HG03060 (cell line): ENCODE measurements around the gene ACTN4.

Experiments used
- ATAC-seq: cut with Tn5 transposase; IDR thresholded peaks from one replicate; pipeline ENCODE4 v1.9.1; 2021; ENCODE audit warnings: low read depth, moderate number of reproducible peaks; ENCODE audit not compliant: unreplicated experiment

Gene ACTN4

DNA sequence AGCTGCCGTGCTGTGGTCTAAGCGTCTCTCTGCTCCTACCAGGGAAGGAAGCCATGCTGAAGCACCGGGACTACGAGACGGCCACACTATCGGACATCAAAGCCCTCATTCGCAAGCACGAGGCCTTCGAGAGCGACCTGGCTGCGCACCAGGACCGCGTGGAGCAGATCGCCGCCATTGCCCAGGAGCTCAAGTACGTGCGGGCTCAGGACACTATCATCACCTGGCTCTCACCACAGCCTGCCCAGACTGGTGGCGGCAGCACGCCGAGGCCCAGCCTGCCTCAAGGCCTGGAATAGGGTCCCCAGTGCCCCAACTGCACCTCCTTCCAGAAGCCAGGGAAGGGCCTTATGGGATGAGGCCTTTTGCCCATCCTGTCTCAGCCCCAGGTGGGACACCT, 74.0 kb downstream of the ACTN4 start:
- ATAC-seq: no peak

DNA sequence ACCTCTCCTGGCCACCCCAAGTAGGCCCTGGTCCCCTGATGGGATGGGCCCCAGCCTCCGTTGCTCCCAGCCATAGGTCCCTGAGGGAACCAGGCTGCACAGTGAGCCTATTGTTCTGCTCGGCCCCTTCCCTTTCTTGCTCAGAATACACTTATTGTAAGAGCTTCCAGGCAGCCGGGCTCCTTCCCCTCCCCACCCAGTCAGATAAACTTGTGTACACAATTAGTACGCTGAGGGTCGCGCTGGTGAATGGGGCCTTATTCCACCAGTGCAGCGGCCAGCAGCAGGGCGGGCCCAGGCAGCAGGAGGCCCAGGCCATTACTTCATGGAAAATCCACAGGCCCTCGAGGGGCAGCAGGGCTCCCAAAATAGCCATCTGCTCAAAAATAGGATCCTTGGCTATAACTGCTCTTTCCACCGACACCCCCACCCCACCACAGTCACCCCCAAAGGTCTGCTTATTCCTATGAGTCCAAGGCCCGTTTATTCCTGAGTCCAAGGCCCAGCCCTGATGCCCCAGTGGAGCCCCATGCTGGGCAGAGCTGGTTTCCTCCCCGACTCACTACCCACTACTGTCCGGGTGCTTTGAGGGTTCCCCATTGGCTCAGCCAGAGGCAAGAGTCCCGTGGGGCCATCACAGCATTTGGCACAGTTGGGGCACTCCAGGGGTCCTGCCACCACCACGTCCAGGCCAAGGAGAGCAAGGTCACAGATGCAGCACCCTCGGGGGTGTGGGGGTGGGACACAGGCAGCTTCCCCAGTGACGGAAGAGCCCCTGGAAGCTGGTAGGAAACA, 74.7 kb downstream of the ACTN4 start:
- ATAC-seq: no peak

DNA sequence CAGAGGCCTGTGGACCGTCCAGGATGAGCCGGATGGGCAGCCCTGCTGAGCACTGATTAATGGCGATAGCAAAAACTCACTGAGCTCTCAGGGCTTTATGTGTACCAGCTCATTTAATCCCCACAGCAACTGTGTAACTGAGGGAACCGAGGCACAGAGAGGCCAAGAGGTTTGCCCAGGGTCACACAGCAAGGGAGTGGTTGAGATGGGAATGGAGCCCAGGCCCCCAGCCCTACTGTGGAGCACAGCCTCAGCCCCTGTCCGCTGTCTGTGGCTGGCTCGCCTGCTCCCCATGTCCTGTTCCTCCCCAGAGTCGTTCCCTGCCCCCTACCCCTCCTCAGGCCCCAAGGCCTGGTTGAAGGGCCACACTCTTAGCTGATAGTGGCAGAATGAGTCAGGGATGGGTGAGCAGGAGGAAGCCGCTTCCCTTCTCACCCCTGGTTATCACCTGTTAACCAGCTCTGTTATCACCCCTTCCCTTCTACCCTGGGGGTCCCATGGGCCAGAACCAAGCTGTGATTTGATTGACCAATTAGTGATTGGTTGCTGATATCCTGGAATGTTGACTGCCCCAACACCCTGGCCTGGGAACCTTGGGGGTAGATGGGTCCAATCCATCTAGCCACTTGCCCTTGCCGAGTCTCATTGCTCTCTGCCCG, 75.6 kb downstream of the ACTN4 start:
- no peak for ATAC-seq

DNA sequence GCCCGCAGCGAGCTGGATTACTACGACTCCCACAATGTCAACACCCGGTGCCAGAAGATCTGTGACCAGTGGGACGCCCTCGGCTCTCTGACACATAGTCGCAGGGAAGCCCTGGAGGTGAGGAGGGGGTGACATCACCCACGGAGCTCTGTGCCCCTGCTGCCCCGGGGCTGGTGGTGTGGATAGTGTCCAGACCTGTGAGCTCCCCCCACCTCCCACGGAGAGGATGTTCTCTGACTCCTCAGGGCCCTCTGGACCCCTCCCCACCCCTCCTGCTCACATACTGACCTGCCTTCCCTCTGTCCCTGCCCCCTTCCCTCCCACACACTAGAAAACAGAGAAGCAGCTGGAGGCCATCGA, 76.1 kb downstream of the ACTN4 start:
- no peak for ATAC-seq

DNA sequence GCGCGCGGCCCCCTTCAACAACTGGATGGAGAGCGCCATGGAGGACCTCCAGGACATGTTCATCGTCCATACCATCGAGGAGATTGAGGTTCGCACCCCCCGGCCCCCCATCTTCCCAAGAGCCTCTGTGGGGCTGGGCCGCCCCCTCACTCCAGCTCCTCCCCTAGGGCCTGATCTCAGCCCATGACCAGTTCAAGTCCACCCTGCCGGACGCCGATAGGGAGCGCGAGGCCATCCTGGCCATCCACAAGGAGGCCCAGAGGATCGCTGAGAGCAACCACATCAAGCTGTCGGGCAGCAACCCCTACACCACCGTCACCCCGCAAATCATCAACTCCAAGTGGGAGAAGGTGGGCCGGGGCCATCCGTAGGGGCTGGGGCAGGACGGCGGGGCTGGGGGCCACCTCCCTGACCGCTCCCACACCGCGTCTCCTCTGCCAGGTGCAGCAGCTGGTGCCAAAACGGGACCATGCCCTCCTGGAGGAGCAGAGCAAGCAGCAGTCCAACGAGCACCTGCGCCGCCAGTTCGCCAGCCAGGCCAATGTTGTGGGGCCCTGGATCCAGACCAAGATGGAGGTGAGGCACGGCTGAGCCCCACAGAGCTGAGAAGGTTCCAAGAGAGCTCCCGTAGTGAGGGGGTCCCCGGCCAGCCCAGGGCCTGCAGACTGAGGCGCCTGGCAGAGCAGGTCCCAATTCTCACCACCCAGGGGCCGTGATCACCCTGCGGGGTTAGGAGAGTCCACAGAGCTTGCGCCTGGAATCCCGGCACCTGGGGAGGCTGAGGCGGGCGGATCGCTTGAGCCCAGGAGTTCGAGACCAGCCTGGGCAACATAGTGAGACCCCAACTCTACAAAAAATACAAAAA, 76.8 kb downstream of the ACTN4 start:
- no peak for ATAC-seq

DNA sequence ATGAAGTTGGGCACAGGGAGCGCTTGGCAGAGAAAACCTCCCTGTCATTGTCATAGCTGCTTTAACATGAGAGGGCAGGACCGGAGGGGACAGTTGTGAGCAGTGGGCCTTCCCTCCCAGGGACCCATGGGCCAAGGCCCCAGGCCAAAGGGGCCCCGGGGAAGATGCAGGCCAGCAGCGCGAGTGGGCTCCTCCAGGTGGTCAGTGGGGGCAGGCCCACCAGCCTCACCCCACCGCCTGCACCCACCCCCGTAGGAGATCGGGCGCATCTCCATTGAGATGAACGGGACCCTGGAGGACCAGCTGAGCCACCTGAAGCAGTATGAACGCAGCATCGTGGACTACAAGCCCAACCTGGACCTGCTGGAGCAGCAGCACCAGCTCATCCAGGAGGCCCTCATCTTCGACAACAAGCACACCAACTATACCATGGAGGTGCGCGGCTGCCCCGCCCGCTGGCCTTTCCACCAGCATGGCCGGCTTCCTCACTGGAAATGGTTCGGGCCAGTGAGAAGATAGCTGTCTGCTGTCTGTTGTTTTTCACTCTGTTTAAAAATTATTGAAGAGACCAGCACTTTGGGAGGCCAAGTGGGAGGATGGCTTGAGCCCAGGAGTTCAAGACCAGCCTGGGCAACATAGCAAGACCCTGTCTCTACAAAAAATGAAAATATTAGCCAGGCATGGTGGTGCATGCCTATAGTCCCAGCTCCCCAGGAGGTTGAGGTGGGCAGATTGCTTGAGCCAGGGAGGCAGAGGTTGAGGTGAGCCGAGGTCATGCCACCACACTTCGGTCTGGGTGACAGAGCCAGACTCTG, 78.2 kb downstream of the ACTN4 start:
- ATAC-seq: no peak

DNA sequence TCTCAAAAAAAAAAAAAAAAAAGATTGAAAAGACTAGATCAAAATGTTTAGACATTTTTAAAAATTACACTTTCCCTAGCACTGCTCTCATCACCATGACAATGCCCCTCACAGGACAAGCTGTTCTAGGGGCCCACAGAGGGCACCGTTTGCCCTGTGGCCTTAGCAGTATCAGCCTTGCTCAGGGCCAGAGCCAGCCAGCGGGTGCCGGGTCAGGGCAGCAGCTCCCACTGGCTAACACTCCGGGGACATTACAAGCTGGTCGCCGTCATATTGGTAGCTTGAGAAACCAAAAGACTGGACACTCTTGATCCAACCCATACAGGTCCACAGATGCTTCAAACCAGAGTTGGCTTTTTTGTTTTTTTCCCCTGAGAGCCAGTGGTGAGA, 78.8 kb downstream of the ACTN4 start:
- ATAC-seq: no peak

DNA sequence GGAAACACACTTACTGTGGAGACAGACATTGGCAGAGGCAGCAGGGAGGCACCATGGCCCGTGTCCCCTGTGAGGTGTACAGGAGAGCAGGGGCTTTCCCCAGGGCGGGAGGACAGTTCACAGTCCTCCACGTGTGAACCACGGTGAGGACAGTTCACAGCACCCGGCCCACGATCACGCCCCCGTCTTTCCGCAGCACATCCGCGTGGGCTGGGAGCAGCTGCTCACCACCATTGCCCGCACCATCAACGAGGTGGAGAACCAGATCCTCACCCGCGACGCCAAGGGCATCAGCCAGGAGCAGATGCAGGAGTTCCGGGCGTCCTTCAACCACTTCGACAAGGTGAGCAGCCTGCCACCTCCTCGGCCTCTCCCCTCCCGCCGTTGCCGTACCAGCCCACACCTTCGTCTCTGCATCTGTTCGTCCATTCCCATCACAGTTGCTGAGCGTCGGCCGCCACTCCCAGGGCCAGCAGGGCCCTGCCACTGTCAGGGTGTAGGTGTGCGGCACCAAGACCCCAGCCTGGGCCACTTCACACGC, 79.4 kb downstream of the ACTN4 start:
- no peak for ATAC-seq

DNA sequence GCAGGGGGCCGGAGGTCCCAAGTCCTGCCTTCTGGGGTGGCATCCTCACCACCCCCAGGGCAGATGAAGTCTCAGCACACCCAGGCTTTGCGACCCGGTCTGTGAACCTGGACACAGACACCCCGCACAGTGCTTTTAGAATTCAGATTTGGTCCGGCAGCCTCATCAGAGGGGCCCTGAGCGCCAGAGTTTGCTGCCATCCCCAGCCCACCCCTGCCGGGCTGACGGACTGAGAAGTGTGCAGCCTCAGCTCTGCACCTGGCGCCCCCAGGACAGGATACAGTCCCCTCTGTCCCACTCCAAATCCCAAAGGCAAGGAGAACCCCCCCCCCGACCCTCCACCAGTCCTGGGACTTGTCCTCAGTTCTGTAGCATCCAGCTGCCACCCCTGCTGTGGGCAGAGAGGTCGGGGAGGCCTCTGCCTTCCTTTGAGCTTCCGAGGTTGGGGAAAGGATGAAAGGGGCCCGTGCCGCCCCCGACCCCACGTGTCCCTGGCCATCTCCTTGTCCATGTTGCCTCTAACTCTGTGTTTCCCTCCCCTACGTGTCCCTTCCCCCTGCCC, 79.9 kb downstream of the ACTN4 start:
- ATAC-seq: no peak

DNA sequence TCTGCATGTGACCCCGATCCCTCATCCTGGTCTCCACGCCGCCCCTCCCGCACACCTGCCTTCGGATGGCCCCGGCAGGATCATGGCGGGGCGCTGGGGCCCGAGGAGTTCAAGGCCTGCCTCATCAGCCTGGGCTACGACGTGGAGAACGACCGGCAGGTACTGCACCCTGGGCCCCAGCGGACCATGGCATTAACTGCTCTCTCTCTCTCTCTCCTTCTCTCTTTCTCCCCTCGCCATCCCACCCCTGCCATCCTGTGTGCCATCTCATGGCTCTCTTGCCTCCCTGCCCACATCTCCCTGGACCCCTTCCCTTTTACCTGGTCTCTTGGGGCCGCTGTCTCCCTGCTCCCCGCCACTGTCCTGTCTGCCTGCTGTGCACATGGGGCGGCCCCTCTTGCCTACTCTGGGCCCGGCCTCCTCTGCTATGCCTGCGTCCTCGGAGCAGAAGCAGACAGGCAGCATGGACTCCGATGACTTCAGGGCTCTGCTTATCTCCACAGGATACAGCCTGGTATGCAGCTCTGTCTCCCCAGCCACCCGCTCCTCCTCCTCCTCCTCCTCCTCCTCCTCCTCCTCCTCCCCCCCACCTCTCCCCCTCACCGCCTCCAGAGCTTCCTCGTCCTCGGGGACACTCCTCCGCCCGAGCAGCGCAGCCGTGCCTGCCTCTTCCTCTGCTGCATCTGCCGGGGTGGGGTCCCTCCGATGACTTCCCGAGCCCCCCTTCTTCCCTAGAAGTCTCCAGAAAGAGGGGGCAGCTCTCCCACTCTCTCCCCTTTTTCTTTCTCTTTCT, 80.6 kb downstream of the ACTN4 start:
- ATAC-seq: no peak

DNA sequence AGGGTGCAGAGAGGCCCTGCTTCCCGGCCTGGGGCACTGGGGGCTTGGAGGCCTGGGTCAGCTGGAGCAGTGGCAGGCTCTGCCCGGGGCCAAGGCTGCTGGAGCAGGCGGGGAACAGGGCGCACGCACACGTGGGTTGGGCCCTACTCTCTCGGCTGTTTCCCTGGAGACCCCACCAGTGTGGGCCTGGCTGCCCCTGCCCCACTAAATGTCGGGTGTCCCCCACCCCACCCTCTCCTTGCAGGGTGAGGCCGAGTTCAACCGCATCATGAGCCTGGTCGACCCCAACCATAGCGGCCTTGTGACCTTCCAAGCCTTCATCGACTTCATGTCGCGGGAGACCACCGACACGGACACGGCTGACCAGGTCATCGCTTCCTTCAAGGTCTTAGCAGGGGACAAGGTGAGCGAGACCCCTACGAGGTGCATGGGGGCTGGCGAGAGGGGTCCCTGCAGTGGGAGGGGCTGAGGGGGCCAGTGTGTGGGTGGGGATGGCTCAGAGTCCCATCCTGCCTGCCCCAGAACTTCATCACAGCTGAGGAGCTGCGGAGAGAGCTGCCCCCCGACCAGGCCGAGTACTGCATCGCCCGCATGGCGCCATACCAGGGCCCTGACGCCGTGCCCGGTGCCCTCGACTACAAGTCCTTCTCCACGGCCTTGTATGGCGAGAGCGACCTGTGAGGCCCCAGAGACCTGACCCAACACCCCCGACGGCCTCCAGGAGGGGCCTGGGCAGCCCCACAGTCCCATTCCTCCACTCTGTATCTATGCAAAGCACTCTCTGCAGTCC, 81.5 kb downstream of the ACTN4 start:
- no peak for ATAC-seq

DNA sequence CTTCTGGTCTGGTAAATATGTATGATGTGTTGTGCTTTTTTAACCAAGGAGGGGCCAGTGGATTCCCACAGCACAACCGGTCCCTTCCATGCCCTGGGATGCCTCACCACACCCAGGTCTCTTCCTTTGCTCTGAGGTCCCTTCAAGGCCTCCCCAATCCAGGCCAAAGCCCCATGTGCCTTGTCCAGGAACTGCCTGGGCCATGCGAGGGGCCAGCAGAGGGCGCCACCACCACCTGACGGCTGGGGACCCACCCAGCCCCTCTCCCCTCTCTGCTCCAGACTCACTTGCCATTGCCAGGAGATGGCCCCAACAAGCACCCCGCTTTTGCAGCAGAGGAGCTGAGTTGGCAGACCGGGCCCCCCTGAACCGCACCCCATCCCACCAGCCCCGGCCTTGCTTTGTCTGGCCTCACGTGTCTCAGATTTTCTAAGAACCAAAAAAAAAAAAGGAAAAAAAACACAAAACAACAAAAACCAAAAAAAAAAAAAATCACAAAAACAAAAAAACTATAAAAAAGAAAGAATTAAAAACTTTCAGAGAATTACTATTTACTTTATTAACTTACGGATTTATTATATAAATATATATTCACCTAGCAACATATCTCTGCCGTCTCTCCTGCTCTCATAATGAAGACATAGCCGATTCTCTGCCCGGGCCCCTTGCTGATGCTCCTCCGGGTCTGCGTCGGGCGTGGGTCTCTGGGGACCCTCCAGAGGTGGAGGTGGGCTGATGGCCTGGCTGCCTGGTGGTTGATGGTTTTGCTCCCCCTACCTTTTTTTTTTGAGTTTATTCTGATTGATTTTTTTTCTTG, 82.4 kb downstream of the ACTN4 start:
- ATAC-seq: no peak

DNA sequence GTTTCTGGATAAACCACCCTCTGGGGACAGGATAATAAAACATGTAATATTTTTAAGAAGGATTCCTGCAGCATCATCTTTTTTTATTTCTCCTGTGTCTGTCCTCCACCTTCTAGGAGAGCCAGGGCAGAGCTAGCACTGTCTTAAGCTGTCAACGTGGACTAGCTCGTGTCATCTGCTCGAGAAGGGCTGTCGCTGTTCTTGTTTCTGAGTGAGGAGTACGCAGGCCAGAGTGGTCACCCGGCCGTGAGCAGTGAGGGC, 83.0 kb downstream of the ACTN4 start:
- no peak for ATAC-seq

DNA sequence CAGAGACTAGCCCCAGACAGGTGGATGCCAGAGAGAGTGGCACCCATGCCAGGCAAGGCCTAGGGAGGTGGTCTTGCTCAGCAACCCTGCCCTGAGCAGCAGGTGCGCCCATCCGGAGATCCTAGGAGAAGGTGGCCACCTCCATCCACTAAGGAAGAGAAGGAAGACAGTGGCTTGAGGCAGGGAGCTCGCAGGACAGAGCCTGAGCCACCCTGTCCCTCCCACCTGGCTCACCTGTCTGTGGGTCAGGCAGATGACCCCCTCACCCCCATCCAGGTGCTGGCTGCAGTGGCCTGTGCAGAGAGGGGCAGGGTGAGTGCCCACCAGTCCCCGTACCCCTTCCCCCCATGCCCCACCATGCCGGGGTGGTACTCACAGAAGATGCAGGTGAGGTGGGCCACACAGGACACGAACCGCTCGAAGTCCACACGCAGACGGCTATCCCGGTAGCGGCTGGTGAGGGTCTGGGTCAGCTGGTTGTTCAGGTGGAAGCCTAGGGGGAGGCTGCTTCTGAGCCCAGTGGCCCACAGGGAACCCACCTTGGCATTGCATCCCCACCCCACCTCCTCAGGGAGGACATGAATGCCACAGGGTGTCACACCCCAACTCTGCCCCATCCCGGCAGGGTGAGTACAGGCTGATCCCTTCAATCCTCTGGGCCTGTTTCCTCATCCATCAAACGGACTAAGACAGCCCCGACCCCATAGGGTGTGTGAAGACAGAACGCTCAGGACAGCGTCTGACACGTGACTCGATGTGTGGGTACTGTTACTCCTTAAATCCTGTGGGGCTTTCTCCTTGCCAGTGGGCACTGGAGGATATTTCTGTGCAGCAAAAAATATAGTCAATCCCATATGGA, 83.5 kb downstream of the ACTN4 start:
- ATAC-seq: no peak

DNA sequence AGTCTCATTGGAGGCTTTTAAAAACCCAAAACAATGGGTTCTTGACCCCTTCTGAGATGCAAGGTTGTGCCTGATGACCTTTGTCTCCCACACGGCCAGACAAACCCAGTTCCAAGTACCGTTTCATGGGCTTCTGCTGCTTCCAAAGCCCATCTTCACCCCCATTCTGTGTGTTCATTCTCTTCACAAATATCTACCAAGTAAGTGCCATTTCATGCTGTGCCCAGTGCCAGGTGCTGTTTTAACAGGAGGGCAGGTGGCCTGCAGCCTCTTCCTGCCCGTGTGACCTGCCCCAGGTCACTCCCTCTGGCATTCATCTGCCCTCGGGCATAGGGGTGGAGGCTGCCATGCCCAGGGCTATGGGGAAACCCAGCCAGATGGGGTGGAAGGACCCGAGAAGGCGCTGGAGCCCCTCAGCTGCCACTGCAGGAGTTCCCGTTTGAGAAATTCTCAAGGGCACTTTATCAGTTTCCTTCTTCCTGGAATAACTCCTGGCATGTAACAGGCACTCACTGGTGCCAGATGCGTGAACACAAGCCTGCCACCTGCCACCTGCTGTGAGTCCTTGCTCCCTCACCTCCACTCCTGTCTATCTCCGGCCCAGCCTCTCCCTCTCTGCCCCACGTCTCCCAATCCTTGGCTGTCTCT, 84.3 kb downstream of the ACTN4 start:
- ATAC-seq: no peak

DNA sequence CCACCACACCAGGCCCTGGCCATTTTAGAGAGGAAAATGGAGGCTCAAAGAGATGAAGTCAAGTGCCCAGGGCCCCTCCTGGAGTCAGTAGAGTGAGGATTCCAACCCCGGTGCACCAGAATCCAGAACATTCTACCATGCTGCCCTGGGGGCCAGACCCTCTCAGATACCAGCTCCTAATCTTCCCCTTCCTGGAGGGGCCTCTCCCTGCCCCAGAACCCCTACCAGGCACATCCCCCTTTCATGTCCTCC, 85.7 kb downstream of the ACTN4 start:
- no peak for ATAC-seq
